ENCODE measurements around the gene GADD45B.
"Not testable (repeated sequence)": the region's sequence is repeated elsewhere in the genome, so short reads cannot be mapped to it uniquely, and the experiment has no call there.

GADD45B gene

DNA sequence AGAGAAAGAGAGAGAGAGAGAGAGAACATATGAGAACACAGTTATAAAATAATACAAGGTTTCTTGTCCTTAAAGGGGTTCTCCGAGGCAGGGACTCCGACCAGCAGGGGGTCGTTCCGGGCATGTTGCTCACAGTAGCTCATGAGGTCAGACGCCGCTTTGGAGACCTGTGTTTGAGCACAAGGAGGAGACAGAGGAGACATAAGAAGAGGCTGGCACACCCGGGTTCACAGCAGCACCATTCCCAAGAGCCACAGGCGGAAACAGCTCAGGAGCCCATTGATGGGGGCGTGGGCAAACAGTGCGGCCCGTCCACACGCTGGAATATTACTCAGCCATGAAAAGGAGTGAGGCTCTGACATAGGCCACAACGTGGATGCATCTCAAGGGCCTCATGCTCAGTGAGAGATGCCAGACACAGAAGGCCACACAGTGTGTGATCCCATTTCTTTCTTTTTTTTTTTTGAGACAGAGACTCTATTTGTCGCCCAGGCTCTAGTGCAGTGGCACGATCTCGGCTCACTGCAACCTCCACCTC lies 39.1 kb downstream of the GADD45B start:
- DNase-seq = no peak

DNA sequence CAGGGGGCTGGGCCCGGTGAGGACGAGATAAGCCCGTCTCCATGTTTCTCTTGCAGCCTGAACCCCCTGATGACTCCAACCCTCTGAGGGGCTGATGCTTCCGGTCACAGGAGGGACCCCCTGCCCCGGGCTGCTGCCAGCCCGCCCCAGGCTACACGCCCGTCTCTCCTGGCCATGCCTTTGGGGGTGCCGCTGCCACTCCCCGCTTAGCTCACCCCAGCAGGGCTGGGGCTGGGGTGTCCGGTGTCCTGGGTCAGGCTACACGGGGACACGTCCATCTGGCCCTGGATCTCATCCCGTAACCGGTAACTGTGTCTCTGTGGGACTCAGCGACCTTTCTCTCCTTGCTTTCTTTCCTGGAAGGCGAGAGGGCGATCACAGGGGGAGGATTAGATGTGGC lies 40.8 kb downstream of the GADD45B start:
- DNase-seq = no peak

DNA sequence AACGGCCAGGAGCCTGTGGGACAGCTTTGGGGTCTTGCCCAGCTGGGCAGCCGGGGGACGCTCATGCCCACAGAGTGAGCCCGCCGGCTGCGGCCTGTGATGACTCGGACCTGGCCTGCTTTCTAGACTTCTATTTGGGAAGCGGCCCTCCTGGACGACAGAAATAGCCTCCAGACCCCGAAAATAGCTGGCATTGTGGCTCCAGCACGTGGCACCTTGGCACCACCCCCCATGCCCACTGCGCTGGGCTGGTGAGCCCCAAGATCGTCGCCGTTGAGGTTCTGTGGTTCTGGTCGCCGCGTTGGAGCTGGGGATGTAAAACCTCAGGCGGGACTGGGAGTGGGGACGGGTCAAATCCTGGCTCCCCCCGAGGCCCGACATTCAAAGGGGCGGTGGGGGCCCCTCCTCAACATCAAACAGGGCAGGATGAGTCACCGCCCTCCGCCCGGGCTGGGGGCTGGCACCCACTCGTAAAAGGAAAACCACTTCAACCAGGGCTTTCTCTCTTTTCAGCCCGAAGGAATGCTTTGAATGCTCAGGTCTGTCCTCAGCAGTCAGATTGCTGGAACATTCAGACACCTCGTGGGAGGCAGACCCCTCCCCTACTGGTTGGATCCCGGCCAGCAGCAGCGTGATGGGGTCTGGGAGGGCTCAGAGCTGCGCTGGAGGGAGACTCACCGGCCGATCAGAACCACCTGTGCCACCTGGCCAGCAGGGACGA lies 42.1 kb downstream of the GADD45B start:
- DNase-seq = no peak

DNA sequence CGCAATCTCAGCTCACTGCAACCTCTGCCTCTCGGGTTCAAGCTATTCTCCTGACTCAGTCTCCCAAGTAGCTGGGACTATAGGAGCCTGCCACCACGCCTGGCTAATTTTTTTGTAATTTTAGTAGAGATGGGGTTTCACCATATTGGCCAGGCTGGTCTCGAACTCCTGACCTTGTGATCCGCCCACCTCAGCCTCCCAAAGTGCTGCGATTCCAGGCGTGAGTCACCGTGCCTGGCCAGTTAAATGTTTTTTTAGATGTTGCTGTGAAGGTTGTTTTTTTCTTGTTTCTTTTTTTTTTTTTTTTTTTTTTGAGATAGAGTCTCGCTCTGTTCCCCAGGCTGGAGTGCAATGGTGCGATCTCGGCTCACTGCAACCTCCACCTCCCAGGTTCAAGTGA lies 42.9 kb downstream of the GADD45B start:
- not testable (repeated sequence) for DNase-seq

GRCh38 chr19:2519482-2519881 lies 43.6 kb downstream of the GADD45B start:
- no peak for DNase-seq

- no peak for DNase-seq
Measured at GRCh38 chr19:2523630-2524311, 47.8 kb downstream of the GADD45B start.

GRCh38 chr19:2524361-2524839 lies 48.5 kb downstream of the GADD45B start:
- DNase-seq = no peak

- DNase-seq = no peak
Measured at GRCh38 chr19:2524840-2525723, 49.2 kb downstream of the GADD45B start.

- no peak for DNase-seq
Measured at GRCh38 chr19:2527171-2527570, 51.2 kb downstream of the GADD45B start.

DNA sequence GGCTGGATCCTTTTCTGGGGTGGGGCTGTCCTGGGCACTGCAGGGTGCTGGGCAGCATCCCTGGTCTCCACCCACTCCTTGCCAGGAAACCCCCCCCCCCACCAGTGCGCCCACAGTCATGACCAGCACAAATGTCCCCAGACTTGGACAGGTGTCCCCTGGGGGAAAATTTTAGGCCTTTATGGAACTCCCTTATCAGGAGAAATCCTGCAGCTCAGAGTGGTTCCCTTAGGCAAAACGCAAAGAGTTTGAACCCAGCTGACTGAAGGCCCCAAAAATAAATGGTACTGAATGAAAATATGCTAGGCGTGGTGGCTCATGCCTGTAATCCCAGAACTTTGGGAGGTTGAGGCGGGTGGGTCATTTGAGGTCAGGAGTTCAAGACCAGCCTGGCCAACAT lies 51.8 kb downstream of the GADD45B start:
- no peak for DNase-seq

All from right kidney (tissue), 1 donor.